Heart right ventricle (tissue), 16 donors: ENCODE measurements around the gene POLA2. TPM values are rescaled to one million over a fixed set of nuclear protein-coding genes. Genes with fewer than 3 reads are reported as not detected.
A peak's percentile ranks its signal among the peaks of the same experiment; 100 is the strongest.

Source experiments
- ATAC-seq, 8 donors: fragments of 200-7000 bp; cut with Tn5 transposase; one replicate each; pipeline ENCODE4 v1.9.1; 2020; ENCODE audit warnings: mild to moderate bottlenecking in 8 of 8, moderate library complexity in 8 of 8, moderate number of reproducible peaks in 1 of 8
- DNase-seq, 2 donors: peaks; one replicate each; pipeline ENCODE4 v3.0.0-alpha.2; 2020
- H3K27ac ChIP-seq, 10 donors: fragments of 200-600 bp; sonication (generic) in 2 of 10; one replicate each; pipeline versions ENCODE4 v1.5.0 to v1.8.0; 2020 to 2022; ENCODE audit warnings: mild to moderate bottlenecking in 3 of 10
- H3K27me3 ChIP-seq, 7 donors: fragments of 200-600 bp; one replicate each; pipeline ENCODE4 v1.8.0; 2021 to 2022; ENCODE audit warnings: mild to moderate bottlenecking in 2 of 7
- H3K36me3 ChIP-seq, 9 donors: fragments of 200-600 bp; sonication (generic) in 1 of 9; one replicate each; pipeline versions ENCODE4 v1.5.0 to v1.8.0; 2020 to 2022; ENCODE audit warnings: mild to moderate bottlenecking in 2 of 9
- H3K4me1 ChIP-seq, 9 donors: fragments of 200-600 bp; sonication (generic) in 1 of 9; one replicate each; pipeline versions ENCODE4 v1.5.0 to v1.8.0; 2020 to 2022; ENCODE audit warnings: mild to moderate bottlenecking in 4 of 9
- H3K4me3 ChIP-seq, 10 donors: fragments of 200-600 bp; sonication (generic) in 2 of 10; one replicate each; pipeline versions ENCODE4 v1.5.0 to v1.8.0; 2020 to 2022; ENCODE audit warnings: mild to moderate bottlenecking in 7 of 10, moderate library complexity in 2 of 10
- H3K9me3 ChIP-seq, 11 donors: fragments of 200-600 bp in 10 of 11; sonication (generic) in 2 of 11; one replicate each; pipeline versions ENCODE4 v1.5.0 to v1.8.0; 2013 to 2022; ENCODE audit warnings: mild to moderate bottlenecking in 2 of 11, control low read depth in 1 of 11, moderate library complexity in 1 of 11
- CTCF ChIP-seq, 9 donors: fragments of 200-600 bp; sonication (generic) in 2 of 9; IDR thresholded peaks; one replicate each; pipeline versions ENCODE4 v1.5.0 to v1.8.0; 2021 to 2022; ENCODE audit warnings: antibody characterized with exemption in 9 of 9, mild to moderate bottlenecking in 5 of 9, moderate library complexity in 1 of 9
- WGBS, 2 donors: extraction: QIAGEN DNeasy Blood & Tissue Kit; methylation state at CpG; one replicate each; pipeline ENCODE4 v1.1.7; 2013; ENCODE audit warnings: inconsistent platforms in 1 of 2; 5-methylcytosine and 5-hydroxymethylcytosine counted together
- intact Hi-C, 10 donors: fragments of 100-400 bp; cut with DNase I; formaldehyde crosslinking; loops; one replicate each; pipeline versions ENCODE4 v1.11.1 to v1.14.2; 2022
- polyA plus RNA-seq, 2 donors: library from polyadenylated mRNA; stranded (reverse); fragments of 200-250 nt; gene quantifications; one replicate each; pipeline ENCODE4 v1.2.3, GENCODE V29; 2013
- total RNA-seq, 10 donors: library from RNA; stranded (reverse); fragmentation: NEBNext Ultra II Directional in 3 of 10; extraction: Animal tissue kit (Norgen Biotek cat#: 25700) in 3 of 10; gene quantifications; one replicate each; pipeline versions ENCODE4 v1.2.1 to v1.2.4, GENCODE V29; 2021 to 2023
- donor health status: Arrhythmogenic right ventricular cardiomyopathy.
- donor health status: ischemic (EF 13 %, LVEDD 7.1; RV severe dilation, severe dysfunction).
- donor health status: healthy with polysubstance abuse.
- donor health status: DM: no; HTN: yes; CAD: no.
- donor health status: DM: no; HTN: no; CAD: no.
- donor health status: ischemic (EF 25% LVEDD 6.9; RV normal size, moderate dysfunction).
- donor health status: ischemic (EF 25% LVEDD 5.7; RV mildly dilated, moderate dysfunction).
- donor health status: healthy.
- donor health status: DM: yes; HTN: yes; CAD: no.
- donor health status: Ischemic cardiomyopathy.
- donor health status: ischemic (EF 35%, LVEDD 5.7; RV mildly dilated, moderate dysfunction).
- donor health status: nonischemic (EF 11% LVEDD 7.7; RV severe dilation, severe dysfunction).
- donor health status: DM: yes; HTN: yes; CAD: no.
- donor health status: PGD.
- donor health status: ischemic (EF 29% LVEDD 5.4; RV normal size, mild dysfunction).
- donor health status: nonischemic (EF 23%, LVEDD 6.1; RV moderate dilation, normal function).

Gene POLA2
- total and polyA plus RNA-seq, 12 donors, result 2.3 to 9.4 (median 4.0) TPM

- Histone ChIP-seq H3K27ac (no peak overlapping the region), H3K27me3 (no peaks in the 10 kb centered on the region), H3K4me3 (no peak overlapping the region), H3K4me1 (peaks cover 0 to 39% (median 31%) of the 10 kb centered on the region in 9 donors), H3K36me3 (peaks cover 0 to 41% (median 13%) of the 10 kb centered on the region in 9 donors), H3K9me3 (no peaks in the 10 kb centered on the region)
- 65 to 71% methylated on average over 12 of the region's 12 CpGs for WGBS, 2 donors
- TF ChIP-seq CTCF (IDR thresholded peaks at IDR 0.05), result no peak
- ATAC-seq (peak in 7 of 8 donors; percentile 5 to 37 (median 19)), DNase-seq (no peak)
- intact Hi-C loops, result no loop called here
Measured at GRCh38 chr11:65323813-65324212, 62.1 kb downstream of the POLA2 start.

DNA sequence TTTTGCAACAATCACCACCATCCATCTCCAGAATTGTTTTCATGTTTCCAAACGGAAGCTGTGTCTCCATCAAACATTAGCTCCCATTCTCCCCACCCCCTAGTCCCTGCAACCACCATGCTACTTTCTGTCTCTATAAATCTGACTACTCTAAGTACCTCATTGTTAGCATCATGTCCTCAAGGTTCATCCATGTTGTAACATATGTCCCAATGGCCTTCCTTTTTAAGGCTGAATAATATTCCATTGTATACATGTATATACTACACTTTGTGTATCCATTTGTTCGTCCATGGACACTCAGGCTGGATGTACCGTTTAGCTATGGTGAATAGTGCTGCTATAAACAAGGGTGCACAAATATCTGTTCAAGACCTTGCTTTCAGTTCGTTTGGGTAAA is 63.7 kb downstream of the POLA2 start:
- no peak overlapping the region for H3K27ac ChIP-seq
- ATAC-seq (no peak), DNase-seq (no peak)
- no peaks in the 10 kb centered on the region for H3K27me3 ChIP-seq
- peaks cover 0 to 28% (median 13%) of the 10 kb centered on the region in 9 donors for H3K36me3 ChIP-seq
- WGBS, 2 donors, result 87 to 92% methylated on average over 4 of the region's 4 CpGs
- peaks cover 0 to 37% (median 27%) of the 10 kb centered on the region in 9 donors for H3K4me1 ChIP-seq
- intact Hi-C loops, result no loop called here
- no peak for TF ChIP-seq CTCF (IDR thresholded peaks at IDR 0.05)
- no peak overlapping the region for H3K4me3 ChIP-seq
- no peaks in the 10 kb centered on the region for H3K9me3 ChIP-seq

GRCh38 chr11:65327021-65327420 is 65.3 kb downstream of the POLA2 start:
- Histone ChIP-seq H3K9me3 (no peaks in the 10 kb centered on the region), H3K27me3 (no peaks in the 10 kb centered on the region), H3K27ac (no peak overlapping the region), H3K4me3 (no peak overlapping the region), H3K4me1 (peaks cover 0 to 22% (median 12%) of the 10 kb centered on the region in 9 donors), H3K36me3 (peaks cover 0 to 12% (median under 1%) of the 10 kb centered on the region in 9 donors)
- WGBS, 2 donors, result 85 to 88% methylated on average over 8 of the region's 8 CpGs
- ATAC-seq, result no peak
- TF ChIP-seq CTCF (IDR thresholded peaks at IDR 0.05), result no peak
- DNase-seq, result no peak
- intact Hi-C loops, result loop anchor here in 1 of 10 donors (1.0 kb wide), 1 partner anchor 10 kb away; no protein-coding TSS in a partner anchor

GRCh38 chr11:65329478-65329877 is 67.7 kb downstream of the POLA2 start:
- ATAC-seq (no peak), DNase-seq (no peak)
- peak overlapping the region in 5 of 10 donors; percentile 8 to 51 (median 20) for H3K27ac ChIP-seq
- H3K27me3 ChIP-seq, result no peaks in the 10 kb centered on the region
- no peak for TF ChIP-seq CTCF (IDR thresholded peaks at IDR 0.05)
- peak overlapping the region in 1 of 10 donors; percentile 6 for H3K4me3 ChIP-seq
- no peaks in the 10 kb centered on the region for H3K36me3 ChIP-seq
- H3K9me3 ChIP-seq, result no peaks in the 10 kb centered on the region
- 45 to 51% methylated on average over 2 of the region's 2 CpGs for WGBS, 2 donors
- H3K4me1 ChIP-seq, result peaks cover 0 to 20% (median 12%) of the 10 kb centered on the region in 9 donors
- intact Hi-C loops, result loop anchor here in 1 of 10 donors (2.0 kb wide), 1 partner anchor 55 kb away; no protein-coding TSS in a partner anchor
